Fibroblast of gingiva (primary cell): ENCODE measurements around the gene C1S.
"Not testable (repeated sequence)": the region's sequence is repeated elsewhere in the genome, so short reads cannot be mapped to it uniquely, and the experiment has no call there.

Source experiments
- DNase-seq: peaks from one replicate; pipeline ENCODE4 v3.0.0-alpha.2; 2011; ENCODE audit warnings: low read depth

The C1S gene

DNA sequence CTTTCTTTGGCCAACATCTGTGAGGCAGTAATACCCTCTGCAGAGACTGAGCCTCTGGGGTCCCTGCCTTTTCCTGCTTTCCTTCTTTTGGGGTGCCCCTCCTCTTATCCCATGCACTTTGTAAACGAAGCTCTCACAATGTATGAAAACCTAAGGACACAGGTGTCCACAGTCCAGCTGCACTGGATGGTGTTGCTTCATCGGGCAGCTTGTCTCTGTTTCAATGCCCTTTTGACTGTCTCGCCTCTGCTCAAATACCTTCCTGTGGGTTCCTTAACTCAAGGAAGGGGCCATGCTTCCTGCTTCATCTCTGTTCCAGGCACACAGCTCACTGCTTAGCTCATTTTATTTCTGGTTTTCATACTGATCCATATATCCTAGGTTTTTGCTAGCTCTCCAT, 42.1 kb downstream of the C1S start:
- no peak for DNase-seq

DNA sequence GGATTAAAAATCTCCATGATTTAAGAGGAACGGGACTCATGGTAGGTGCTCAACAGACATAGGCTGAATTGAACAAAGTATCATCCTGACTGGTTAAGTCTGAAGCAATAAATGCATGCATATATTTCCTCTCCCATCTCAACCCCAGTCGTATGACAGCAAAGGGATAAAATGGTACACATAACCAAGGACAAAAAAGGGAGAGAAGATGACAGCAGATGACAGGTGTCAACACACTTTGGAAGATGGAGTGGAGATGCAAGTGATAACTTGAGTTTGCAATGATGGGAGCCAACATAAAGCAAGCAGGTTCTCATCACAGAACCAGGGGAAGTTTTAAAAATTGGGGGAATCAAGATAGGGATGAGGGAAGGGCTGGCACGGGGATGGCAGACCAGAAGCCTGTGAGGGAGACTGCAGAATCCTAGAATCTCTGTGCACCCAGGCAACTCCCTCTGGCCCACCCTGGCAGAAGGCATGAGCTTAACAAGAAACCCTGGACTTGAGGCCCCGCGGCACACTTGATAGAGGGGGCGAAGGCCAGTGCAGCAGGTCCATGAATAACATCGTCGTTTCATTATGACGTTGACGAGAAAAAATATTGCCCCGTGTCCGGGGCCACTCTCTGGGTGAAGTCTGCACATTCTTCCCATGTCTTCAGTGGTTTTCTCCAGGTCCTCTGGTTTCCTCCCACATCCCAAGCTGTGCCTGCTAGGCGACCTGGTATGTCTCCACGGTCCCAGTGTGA, 43.5 kb downstream of the C1S start:
- no peak for DNase-seq

DNA sequence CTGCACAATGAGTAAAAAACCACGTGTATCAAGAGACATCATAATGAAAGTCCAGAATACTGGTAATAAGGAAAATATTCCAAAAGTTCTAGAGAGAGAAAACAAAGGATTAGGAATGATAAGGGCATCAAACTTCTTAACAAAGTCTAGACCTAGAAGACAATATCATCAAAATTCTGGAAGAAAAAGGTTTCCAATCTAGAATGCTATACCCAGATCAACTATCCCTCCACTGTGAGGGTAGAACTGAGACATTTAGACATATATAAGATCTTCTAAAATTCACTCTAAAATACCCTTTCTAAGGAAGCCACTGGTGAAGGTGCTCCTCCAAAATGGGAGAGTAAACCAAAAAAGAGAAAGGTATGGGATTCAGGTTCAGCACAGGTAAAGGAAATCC, 45.6 kb downstream of the C1S start:
- DNase-seq = no peak

DNA sequence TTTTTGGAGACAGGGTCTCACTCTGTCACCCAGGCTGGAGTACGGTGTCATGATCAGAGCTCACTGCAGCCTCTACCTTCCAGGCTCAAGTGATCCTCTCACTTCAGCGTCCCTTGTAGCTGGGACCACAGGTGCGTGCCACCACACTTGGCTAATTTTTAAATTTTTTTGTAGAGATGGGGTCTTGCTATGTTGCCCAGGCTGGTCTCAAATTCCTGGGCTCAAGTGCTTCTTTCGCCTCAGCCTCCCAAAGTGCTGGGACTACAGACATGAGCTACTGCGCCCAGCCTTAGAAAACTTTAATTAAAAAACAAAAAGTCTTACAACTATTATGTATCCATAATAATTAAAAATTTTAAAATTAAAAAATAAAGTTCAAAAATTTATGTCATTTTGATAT, 46.7 kb downstream of the C1S start:
- not testable (repeated sequence) for DNase-seq

DNA sequence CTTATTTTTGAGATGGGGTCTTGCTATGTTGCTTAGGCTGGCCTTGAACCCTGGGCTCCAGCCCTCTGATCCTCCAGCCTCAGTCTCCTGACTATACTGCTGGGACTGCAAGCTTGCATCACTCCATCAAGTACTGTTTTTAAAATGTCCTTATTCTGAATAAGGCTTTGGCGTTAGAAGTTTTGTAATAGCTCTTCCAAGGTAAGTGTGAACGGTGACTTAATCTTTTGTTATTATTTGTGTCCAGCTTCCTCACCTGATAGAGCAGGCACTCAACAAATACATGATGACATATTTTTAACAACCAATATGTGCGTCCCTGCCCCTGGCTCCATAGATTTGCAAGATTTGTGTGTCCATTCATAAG, 47.1 kb downstream of the C1S start:
- no peak for DNase-seq

DNA sequence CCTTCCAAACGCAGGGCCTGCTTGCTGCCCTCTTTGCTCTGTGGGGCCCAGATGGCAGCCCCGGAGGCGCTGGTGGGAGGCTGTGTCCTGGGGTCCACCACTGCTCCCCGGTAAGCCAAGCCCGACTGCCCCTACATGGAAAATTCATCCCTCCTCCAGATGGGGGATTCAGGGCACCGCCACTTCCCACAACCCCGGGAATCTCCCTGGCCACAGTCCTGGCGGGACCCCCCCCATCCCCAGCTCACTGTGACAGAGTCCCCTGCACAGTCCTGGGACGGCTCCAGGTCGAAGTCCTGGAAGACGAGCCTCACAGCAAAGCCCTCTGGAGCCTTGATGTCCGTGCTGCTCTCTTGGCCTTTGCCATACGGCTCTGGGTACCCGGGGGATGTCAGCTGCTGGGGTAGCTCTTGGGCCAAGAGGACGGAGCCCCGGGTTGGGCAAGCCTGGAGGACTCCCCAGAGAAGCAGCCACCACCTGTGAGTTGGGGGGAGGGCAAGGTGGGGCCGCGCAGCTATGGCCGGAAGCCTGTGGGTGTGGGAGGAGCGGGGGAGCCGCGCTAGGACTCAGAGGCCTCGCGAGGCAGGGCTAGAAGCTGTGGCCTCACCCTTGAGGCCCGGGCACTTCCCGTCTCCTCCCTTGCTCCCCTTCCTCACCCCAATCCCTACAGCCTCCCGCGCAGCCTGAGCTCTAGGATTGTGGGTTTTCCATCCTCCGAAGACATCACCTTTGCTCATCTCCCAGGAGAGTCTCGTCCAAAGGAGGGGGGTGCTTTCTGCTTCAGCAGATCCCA, 47.7 kb downstream of the C1S start:
- DNase-seq = peak; percentile 72

DNA sequence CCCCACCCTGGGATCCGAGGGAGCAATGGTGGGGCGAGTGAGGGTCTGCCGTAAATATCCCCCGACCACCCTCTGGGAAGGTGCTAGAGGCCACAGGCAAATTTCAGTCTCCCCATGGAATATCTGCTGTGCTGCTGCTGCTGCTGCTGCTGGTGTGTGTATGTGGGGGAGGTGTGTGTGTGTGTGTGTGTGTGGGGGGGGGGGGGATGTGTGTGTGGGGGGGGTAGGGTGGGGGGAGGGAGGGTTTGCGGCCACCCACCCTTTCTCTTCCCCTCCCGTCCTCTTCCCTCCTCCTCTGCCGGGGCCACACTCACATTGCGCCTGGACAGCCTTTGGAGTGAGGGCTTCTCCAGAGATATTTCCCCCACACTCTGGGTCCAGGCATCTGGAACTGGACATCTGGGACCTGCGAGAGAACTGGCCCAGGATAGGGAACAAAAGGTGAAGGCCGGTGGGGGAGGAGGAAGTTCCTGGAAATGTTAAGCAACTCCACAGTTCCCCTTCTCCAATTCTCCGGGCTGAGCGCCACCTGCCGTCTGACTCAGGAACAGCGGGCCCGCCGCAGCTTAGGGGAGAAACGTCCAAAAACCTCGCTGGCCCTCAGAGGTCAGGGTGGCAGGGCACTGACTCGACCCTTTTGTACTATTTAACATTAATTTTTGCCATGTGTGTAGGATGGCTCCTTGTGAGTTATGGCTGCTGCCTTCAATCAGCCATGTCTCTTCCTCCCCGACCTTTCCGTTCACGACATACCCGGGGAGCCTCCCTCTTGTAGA, 48.5 kb downstream of the C1S start, which contains the start of gene C1RL:
C1RL (minus strand) TSS at position 419 of the 776 bp plus-strand sequence; CDS start at position 385, 34 bp downstream.
- peak; percentile 93 for DNase-seq

DNA sequence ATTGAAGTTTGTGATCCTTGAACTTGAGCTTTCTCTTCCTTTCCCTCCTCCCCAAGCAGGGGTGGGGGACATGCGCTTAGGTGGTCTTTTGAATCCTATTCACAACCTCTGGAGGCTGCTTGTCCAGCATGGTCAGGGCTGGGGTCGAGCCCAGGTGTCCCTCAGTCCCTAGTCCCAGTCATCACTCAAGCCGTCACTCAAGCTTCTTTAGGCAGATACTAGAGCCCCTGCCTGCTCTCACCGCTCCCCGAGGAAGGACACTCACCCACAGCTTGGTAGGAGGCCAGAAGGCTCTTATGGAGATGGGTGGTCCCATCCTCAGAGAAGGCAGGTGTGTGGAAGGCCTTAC, 49.0 kb downstream of the C1S start:
- no peak for DNase-seq

DNA sequence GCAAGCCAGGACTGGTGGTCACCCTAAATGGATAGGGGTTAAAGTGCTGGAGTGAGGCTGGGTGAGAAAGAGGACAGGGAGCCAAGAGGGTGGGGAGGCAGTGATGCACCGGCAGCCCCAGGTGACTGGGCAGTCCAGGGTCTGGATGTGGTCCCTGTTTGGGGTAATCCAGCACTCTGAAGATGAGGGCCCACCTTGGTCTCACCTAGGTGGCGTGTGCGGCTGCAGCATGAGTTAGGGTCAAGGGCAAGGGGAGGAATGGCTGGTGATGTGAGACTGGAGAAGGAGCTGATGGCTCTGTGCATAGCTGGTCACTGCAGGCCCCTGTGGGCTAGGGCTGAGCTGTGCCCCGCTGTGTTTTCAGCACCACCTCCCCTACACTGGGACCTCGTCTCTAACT, 50.1 kb downstream of the C1S start:
- DNase-seq = no peak

DNA sequence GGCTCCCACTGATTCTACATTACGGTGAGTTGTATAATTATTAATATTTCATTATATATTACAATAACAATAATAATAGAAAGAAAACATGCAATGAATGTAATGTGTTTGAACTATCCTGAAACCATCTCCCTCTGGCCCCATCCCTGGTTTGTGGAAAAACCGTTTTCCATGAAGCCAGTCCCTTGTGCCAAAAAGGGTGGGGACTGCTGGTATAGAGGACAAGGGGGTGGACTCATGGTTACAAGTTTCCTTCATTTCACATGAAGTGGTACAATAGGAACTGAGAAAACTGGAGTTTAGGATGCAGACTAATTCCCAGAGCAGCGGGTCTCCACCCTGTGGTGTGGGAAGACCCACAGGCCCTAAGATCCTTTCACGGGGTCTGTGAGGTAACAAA, 51.5 kb downstream of the C1S start:
- DNase-seq = peak; percentile 18

DNA sequence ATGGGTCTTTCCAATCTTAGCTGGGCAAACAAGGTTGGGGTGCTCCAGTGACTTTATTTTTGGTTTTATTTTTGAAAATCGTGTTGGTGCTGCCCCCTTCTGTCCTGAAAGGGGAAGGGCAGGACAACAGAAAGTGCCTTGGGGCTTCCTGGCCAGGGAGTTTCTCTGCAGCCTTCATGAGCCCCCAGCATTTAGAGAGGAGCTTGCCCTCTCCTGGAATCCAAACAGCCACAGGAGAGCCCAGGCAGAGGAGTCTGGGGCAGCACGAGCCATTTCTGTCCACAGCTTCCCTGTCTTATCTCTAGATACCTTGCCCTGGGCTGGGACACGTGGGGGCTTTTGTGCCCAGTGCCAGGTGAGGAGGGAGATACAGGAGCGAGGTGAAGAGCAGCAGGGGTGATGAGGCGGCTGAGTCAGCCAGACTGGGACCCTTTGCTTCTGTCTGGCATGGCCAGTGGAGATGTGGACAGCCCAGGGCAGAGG, 52.9 kb downstream of the C1S start:
- DNase-seq = peak; percentile 36

DNA sequence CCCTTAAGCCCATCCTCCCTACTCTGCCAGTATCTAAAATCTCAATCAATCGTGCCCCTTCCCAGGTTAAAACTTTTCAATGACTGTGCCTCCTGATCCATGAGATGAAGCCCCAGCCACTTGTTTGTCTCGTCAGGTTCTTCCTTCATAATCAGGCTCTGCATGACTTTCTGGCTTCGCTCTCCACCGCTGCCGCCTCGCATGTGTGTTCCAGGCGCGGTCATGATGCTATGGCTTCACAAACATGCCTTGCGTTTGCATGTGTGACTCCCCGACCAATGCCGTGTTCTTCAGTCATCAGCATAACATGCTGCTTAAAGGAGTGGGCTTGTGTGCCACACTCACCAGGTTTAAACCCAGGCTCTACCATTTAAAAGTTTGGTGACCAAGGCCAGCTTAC, 53.5 kb downstream of the C1S start:
- no peak for DNase-seq

DNA sequence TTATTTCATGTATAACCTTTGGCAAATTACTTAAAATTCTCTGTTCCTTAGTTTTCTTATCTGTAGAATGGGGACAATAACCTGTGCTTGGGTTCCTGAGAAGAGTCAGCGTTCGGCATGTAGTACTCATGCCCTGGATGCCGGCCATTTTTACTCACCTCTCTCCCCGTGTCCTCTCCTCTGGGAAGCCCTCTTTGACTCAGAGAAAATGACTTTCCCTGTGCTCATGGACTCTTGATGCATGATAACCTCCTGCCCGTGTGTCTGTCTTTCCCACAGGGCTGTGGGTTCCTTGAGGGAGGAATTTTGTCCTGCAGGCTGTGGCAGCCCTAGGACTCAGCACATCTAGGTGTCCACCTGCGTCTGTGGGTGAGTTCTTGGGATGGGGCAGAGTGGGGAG, 54.3 kb downstream of the C1S start:
- no peak for DNase-seq

DNA sequence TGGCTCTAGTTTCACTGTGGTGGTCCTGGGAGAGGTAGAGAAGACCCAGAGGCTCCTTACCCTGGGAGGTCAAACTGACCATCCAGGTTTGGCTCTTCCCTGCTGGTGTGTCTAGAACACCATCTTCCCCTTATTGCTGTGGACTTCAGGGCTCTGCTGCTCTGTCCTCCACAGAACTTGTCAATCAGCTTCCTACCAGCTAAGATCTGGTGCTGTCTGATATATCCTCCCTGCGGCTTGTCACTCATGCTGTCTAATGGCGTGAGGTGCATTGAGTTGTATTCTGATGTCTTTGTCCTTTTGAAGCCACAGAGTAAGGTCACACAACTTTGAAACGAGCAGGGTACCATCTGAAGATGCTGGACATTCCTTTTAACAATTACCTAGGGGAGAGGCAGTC, 55.7 kb downstream of the C1S start:
- no peak for DNase-seq

DNA sequence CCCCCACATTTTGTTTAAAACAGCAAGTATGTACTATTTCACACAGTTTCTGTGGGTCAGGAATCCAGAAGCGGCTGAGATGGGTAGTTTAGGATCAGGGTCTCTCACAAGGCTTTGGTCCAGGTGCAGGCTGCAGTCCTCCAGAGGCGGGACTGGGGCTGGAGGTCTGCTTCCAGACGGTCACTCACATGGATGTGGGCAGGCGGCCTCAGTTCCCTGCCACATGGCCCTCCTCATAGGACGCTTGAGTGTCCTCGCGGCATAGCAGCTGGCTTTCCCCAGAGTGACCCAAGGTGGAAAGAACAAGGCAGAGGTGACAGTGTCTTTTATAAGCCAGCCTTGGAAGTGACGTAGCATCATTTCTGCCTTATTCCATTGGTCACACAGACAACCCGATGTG, 56.4 kb downstream of the C1S start:
- DNase-seq = no peak

DNA sequence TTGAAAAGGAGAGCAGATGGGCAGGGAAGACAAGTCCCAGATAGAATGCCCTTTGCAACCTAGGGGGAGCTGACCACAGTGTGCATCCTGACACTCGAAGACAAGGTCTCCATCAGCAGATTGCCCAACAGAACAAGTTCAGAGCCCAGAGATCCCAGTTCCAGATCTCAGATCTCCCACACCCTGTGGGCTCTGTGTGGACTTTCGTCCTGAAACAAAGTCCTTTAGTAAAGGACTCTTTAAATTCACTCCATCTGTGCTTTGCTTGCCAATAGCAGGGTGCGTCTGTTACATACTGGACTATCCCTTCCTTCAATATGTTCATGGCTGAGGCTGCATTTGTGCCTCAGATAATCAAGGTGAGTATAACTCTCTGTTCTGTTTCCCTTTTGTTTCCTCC, 57.2 kb downstream of the C1S start:
- DNase-seq = no peak

DNA sequence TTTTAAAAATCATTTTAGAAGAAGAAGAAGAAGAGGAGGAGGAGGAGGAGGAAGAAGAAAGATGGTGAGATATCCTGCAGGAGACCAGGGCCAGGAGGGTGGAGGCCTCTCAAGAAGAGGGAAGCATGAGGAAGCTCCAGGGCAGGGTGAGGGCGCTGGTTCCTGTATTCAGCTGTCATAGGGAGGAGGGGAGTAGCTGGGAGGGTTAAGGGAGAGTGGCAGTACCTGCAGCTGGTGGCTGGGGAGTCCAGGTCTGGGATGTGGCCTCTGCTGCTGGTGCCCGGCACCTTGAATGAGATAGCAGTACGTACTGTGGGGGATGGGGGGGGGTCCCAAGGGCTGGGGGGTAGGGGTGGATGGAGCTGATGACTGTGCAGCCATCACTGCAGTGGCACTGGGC, 58.4 kb downstream of the C1S start:
- no peak for DNase-seq

DNA sequence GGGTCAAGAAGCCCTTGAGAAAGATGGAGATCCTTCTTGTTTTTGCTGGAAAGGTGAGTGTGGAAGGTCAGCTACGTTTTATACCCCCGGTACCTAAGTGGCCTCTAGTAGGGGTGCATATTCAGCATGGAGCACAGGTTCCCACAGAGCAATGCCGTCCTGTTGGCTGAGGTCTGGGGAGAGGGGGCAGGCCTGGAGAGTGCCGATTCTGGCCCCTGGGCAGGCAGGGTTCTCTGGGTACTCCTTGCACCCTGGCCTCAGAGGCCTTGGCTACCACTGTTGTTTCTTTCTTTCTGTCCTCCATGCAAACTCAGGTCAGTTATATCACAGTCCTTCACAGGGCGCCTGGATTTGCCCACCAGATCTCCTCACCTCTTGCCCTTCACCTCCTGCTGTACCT, 59.6 kb downstream of the C1S start:
- DNase-seq = no peak
